Mesenchymal stem cell (in vitro differentiated cells and primary cell): ENCODE measurements around the gene KLK14.

Experiments
- DNase-seq: peaks from one replicate; pipeline ENCODE4 v3.0.0-alpha.2; 2013
- H2AFZ ChIP-seq: one replicate; pipeline ENCODE4 v1.6.1; 2013; ENCODE audit warnings: low read depth, mild to moderate bottlenecking, control low read depth, inconsistent platforms, low read length, moderate library complexity
- H2AK5ac ChIP-seq: 2 replicates; pipeline ENCODE4 v1.6.1; 2013; ENCODE audit warnings: low read length, moderate library complexity, mild to moderate bottlenecking, inconsistent platforms; ENCODE audit not compliant: severe bottlenecking
- H2BK120ac ChIP-seq: one replicate; pipeline ENCODE4 v1.6.1; 2013; ENCODE audit warnings: low read depth, mild to moderate bottlenecking, inconsistent platforms, low read length, moderate library complexity
- H2BK12ac ChIP-seq, 2 experiments: one replicate each; pipeline ENCODE4 v1.6.1; 2013; ENCODE audit warnings: inconsistent platforms in 2 of 2, low read length in 2 of 2, mild to moderate bottlenecking in 2 of 2, moderate library complexity in 2 of 2, control low read depth in 1 of 2
- H2BK15ac ChIP-seq: one replicate; pipeline ENCODE4 v1.6.1; 2013; ENCODE audit warnings: mild to moderate bottlenecking, low read depth, inconsistent platforms; ENCODE audit not compliant: poor library complexity, severe bottlenecking
- H2BK5ac ChIP-seq: 2 replicates; pipeline ENCODE4 v1.6.1; 2013; ENCODE audit warnings: low read depth, mild to moderate bottlenecking, low read length, control low read depth, inconsistent platforms; ENCODE audit not compliant: poor library complexity, severe bottlenecking
- H3K14ac ChIP-seq, 2 experiments: one replicate each; pipeline ENCODE4 v1.6.1; 2013; ENCODE audit warnings: inconsistent platforms in 2 of 2, low read length in 2 of 2, control low read depth in 1 of 2, mild to moderate bottlenecking in 1 of 2, moderate library complexity in 1 of 2
- H3K18ac ChIP-seq, 2 experiments: one replicate each; pipeline ENCODE4 v1.6.1; 2013; ENCODE audit warnings: inconsistent platforms in 2 of 2, low read length in 2 of 2, control low read depth in 1 of 2, low read depth in 1 of 2, mild to moderate bottlenecking in 1 of 2
- H3K23ac ChIP-seq, 2 experiments: one replicate each; pipeline ENCODE4 v1.6.1; 2013; ENCODE audit warnings: inconsistent platforms in 2 of 2, low read length in 2 of 2, mild to moderate bottlenecking in 2 of 2, moderate library complexity in 2 of 2, control low read depth in 1 of 2
- H3K27ac ChIP-seq: 2 replicates; pipeline ENCODE4 v1.5.1; 2013; ENCODE audit warnings: mild to moderate bottlenecking, moderate library complexity, low read length, control low read depth, inconsistent platforms; ENCODE audit not compliant: poor library complexity, severe bottlenecking
- H3K27me3 ChIP-seq, 2 experiments: 2 replicates each; pipeline versions ENCODE4 v1.6.1 to v1.7.0; 2013; ENCODE audit warnings: low read length in 2 of 2, mild to moderate bottlenecking in 2 of 2, moderate library complexity in 2 of 2, control low read depth in 1 of 2, inconsistent platforms in 1 of 2; ENCODE audit not compliant: control insufficient read depth in 1 of 2, insufficient read depth in 1 of 2
- H3K36me3 ChIP-seq, 2 experiments: 2 replicates each; pipeline versions ENCODE4 v1.6.1 to v1.7.0; 2013; ENCODE audit warnings: low read length in 2 of 2, control low read depth in 1 of 2, inconsistent platforms in 1 of 2, low read depth in 1 of 2, mild to moderate bottlenecking in 1 of 2; ENCODE audit not compliant: insufficient read depth in 2 of 2, control insufficient read depth in 1 of 2
- H3K4ac ChIP-seq, 2 experiments: one replicate each; pipeline ENCODE4 v1.6.1; 2013; ENCODE audit warnings: inconsistent platforms in 2 of 2, low read length in 2 of 2, mild to moderate bottlenecking in 2 of 2, moderate library complexity in 2 of 2, control low read depth in 1 of 2, low read depth in 1 of 2
- H3K4me1 ChIP-seq: 2 replicates; pipeline ENCODE4 v1.6.1; 2013; ENCODE audit warnings: low read depth, low read length, control low read depth; ENCODE audit not compliant: control insufficient read depth, insufficient read depth
- H3K4me2 ChIP-seq: 2 replicates; pipeline ENCODE4 v1.6.1; 2013; ENCODE audit warnings: low read length, mild to moderate bottlenecking, inconsistent platforms; ENCODE audit not compliant: poor library complexity, severe bottlenecking
- H3K4me3 ChIP-seq, 2 experiments: 2 replicates each; pipeline versions ENCODE4 v1.5.1 to v1.7.0; 2013; ENCODE audit warnings: low read length in 2 of 2, mild to moderate bottlenecking in 2 of 2, control low read depth in 1 of 2, low read depth in 1 of 2; ENCODE audit not compliant: insufficient read depth in 1 of 2
- H3K79me1 ChIP-seq: replicated peaks from 2 replicates; pipeline ENCODE4 v1.6.1; 2013; ENCODE audit warnings: mild to moderate bottlenecking, control low read depth, low read length, inconsistent platforms; ENCODE audit not compliant: poor library complexity, severe bottlenecking
- H3K9ac ChIP-seq: 2 replicates; pipeline ENCODE4 v1.7.0; 2013; ENCODE audit warnings: mild to moderate bottlenecking, low read length, moderate library complexity
- H3K9me3 ChIP-seq: 2 replicates; pipeline ENCODE4 v1.7.0; 2013; ENCODE audit warnings: mild to moderate bottlenecking, low read length; ENCODE audit not compliant: control insufficient read depth
- H4K8ac ChIP-seq: one replicate; pipeline ENCODE4 v1.6.1; 2013; ENCODE audit warnings: inconsistent platforms, mild to moderate bottlenecking, low read length, moderate library complexity
- H4K91ac ChIP-seq: one replicate; pipeline ENCODE4 v1.6.1; 2013; ENCODE audit warnings: mild to moderate bottlenecking, low read length, inconsistent platforms
- WGBS: methylation state at CpG from one replicate; pipeline ENCODE4 v1.1.7; 2013; ENCODE audit warnings: mixed read lengths; 5-methylcytosine and 5-hydroxymethylcytosine counted together

Gene KLK14

GRCh38 chr19:51116736-51117286, 34.1 kb upstream of the KLK14 start:
- H3K9me3 ChIP-seq = no peaks in the 10 kb centered on the region
- H3K27me3 ChIP-seq = peaks cover 0 to 46% of the 10 kb centered on the region in 2 experiments
- no peak overlapping the region for H4K8ac ChIP-seq
- no peaks in the 10 kb centered on the region for H3K4me1 ChIP-seq
- H2AFZ ChIP-seq = no peak overlapping the region
- H2BK5ac ChIP-seq = no peak overlapping the region
- WGBS = 75% methylated on average over 5 of the region's 6 CpGs
- no peak overlapping the region for H3K9ac ChIP-seq
- H3K14ac ChIP-seq = no peak overlapping the region
- H2BK12ac ChIP-seq = no peak overlapping the region
- H3K18ac ChIP-seq = no peak overlapping the region
- no peaks in the 10 kb centered on the region for H3K79me1 ChIP-seq
- no peak overlapping the region for H3K27ac ChIP-seq
- H2BK120ac ChIP-seq = no peak overlapping the region
- no peak overlapping the region for H2BK15ac ChIP-seq
- H3K4me3 ChIP-seq = no peak overlapping the region
- DNase-seq = no peak
- H3K36me3 ChIP-seq = no peaks in the 10 kb centered on the region
- H3K4ac ChIP-seq = no peak overlapping the region
- H2AK5ac ChIP-seq = no peak overlapping the region
- H4K91ac ChIP-seq = no peak overlapping the region
- H3K23ac ChIP-seq = no peak overlapping the region
- no peak overlapping the region for H3K4me2 ChIP-seq

GRCh38 chr19:51114087-51114729, 31.5 kb upstream of the KLK14 start:
- no peak overlapping the region for H2AK5ac ChIP-seq
- no peaks in the 10 kb centered on the region for H3K36me3 ChIP-seq
- no peak overlapping the region for H3K4ac ChIP-seq
- no peak overlapping the region for H3K4me2 ChIP-seq
- H3K27ac ChIP-seq = no peak overlapping the region
- no peak overlapping the region for H2BK15ac ChIP-seq
- 86% methylated on average over 6 of the region's 6 CpGs for WGBS
- no peaks in the 10 kb centered on the region for H3K9me3 ChIP-seq
- H3K14ac ChIP-seq = no peak overlapping the region
- H3K4me3 ChIP-seq = no peak overlapping the region
- no peaks in the 10 kb centered on the region for H3K4me1 ChIP-seq
- H2BK5ac ChIP-seq = no peak overlapping the region
- no peak overlapping the region for H3K23ac ChIP-seq
- H4K8ac ChIP-seq = no peak overlapping the region
- no peak overlapping the region for H2BK120ac ChIP-seq
- H3K18ac ChIP-seq = no peak overlapping the region
- no peaks in the 10 kb centered on the region for H3K79me1 ChIP-seq
- H3K9ac ChIP-seq = no peak overlapping the region
- no peak overlapping the region for H2BK12ac ChIP-seq
- peaks cover 4 to 59% of the 10 kb centered on the region in 2 experiments for H3K27me3 ChIP-seq
- DNase-seq = no peak
- H4K91ac ChIP-seq = no peak overlapping the region
- H2AFZ ChIP-seq = no peak overlapping the region

GRCh38 chr19:51111606-51112005, 28.9 kb upstream of the KLK14 start:
- peaks cover 7% of the 10 kb centered on the region for H3K79me1 ChIP-seq
- no peak overlapping the region for H2BK5ac ChIP-seq
- H3K9ac ChIP-seq = no peak overlapping the region
- no peak overlapping the region for H3K14ac ChIP-seq
- no peak for DNase-seq
- no peaks in the 10 kb centered on the region for H3K36me3 ChIP-seq
- no peak overlapping the region for H3K4me3 ChIP-seq
- no peak overlapping the region for H3K23ac ChIP-seq
- no peaks in the 10 kb centered on the region for H3K9me3 ChIP-seq
- no peak overlapping the region for H2AK5ac ChIP-seq
- H3K27me3 ChIP-seq = peaks cover 4 to 51% of the 10 kb centered on the region in 2 experiments
- 47% methylated on average over 6 of the region's 6 CpGs for WGBS
- no peak overlapping the region for H3K4ac ChIP-seq
- no peak overlapping the region for H2BK120ac ChIP-seq
- H2BK12ac ChIP-seq = no peak overlapping the region
- H3K27ac ChIP-seq = no peak overlapping the region
- H2BK15ac ChIP-seq = no peak overlapping the region
- H3K18ac ChIP-seq = no peak overlapping the region
- no peak overlapping the region for H3K4me2 ChIP-seq
- no peak overlapping the region for H4K91ac ChIP-seq
- no peak overlapping the region for H2AFZ ChIP-seq
- H3K4me1 ChIP-seq = peaks cover 11% of the 10 kb centered on the region
- H4K8ac ChIP-seq = no peak overlapping the region

- no peak overlapping the region for H3K4me3 ChIP-seq
- H3K9me3 ChIP-seq = no peaks in the 10 kb centered on the region
- H3K36me3 ChIP-seq = peaks cover 1 to 4% of the 10 kb centered on the region in 2 experiments
- H3K4me2 ChIP-seq = no peak overlapping the region
- H2BK12ac ChIP-seq = no peak overlapping the region
- no peak overlapping the region for H3K27ac ChIP-seq
- H3K18ac ChIP-seq = no peak overlapping the region
- peaks cover 11% of the 10 kb centered on the region for H3K4me1 ChIP-seq
- 45% methylated on average over 1 of the region's 1 CpG for WGBS
- H3K9ac ChIP-seq = no peak overlapping the region
- no peak overlapping the region for H3K4ac ChIP-seq
- H3K14ac ChIP-seq = no peak overlapping the region
- no peak overlapping the region for H4K91ac ChIP-seq
- no peak overlapping the region for H2BK5ac ChIP-seq
- H3K79me1 ChIP-seq = peaks cover 13% of the 10 kb centered on the region
- H2BK15ac ChIP-seq = no peak overlapping the region
- no peak overlapping the region for H3K23ac ChIP-seq
- H3K27me3 ChIP-seq = peaks cover 4 to 43% of the 10 kb centered on the region in 2 experiments
- H2AFZ ChIP-seq = no peak overlapping the region
- DNase-seq = no peak
- no peak overlapping the region for H4K8ac ChIP-seq
- H2AK5ac ChIP-seq = no peak overlapping the region
- H2BK120ac ChIP-seq = no peak overlapping the region
These were observed 27.9 kb upstream of the KLK14 start for GRCh38 chr19:51110666-51110971.
